Astrocyte of the cerebellum (primary cell): ENCODE data around the gene CREB5.
A peak's percentile ranks its signal among the peaks of the same experiment; 100 is the strongest.

Experiments used
- DNase-seq: peaks from one replicate; pipeline ENCODE4 v3.0.0-alpha.2; 2011; ENCODE audit warnings: low read depth
- H3K4me3 ChIP-seq: 2 replicates; pipeline ENCODE4 v1.5.1; 2011; ENCODE audit warnings: mild to moderate bottlenecking, low read depth, low read length, moderate library complexity
- CTCF ChIP-seq: IDR thresholded peaks from 2 replicates; pipeline ENCODE4 v1.5.1; 2012; ENCODE audit warnings: low read length, low read depth, moderate library complexity, mild to moderate bottlenecking; ENCODE audit errors: missing control alignments
- in situ Hi-C: cut with HindIII; loops from 2 replicates; pipeline ENCODE4 v1.10.0; 2017; ENCODE audit warnings: low sequenced_read_pairs

CREB5 gene

GRCh38 chr7:28586736-28587135, 174.4 kb downstream of the CREB5 start:
- TF ChIP-seq CTCF = no peak
- H3K4me3 ChIP-seq = no peak overlapping the region
- DNase-seq = peak; percentile 46
- in situ Hi-C loops = no loop called here

GRCh38 chr7:28587211-28587610, 174.9 kb downstream of the CREB5 start:
- H3K4me3 ChIP-seq = no peak overlapping the region
- DNase-seq = no peak
- no peak for TF ChIP-seq CTCF
- in situ Hi-C loops = no loop called here

- no peak overlapping the region for H3K4me3 ChIP-seq
- no peak for DNase-seq
- no peak for TF ChIP-seq CTCF
- in situ Hi-C loops = no loop called here
These were observed 176.3 kb downstream of the CREB5 start for GRCh38 chr7:28588602-28589001.

GRCh38 chr7:28591041-28591674, 178.8 kb downstream of the CREB5 start:
- DNase-seq = no peak
- no peak overlapping the region for H3K4me3 ChIP-seq
- in situ Hi-C loops = no loop called here
- no peak for TF ChIP-seq CTCF

- in situ Hi-C loops = no loop called here
- DNase-seq = no peak
- H3K4me3 ChIP-seq = no peak overlapping the region
- no peak for TF ChIP-seq CTCF
These were observed 179.5 kb downstream of the CREB5 start for GRCh38 chr7:28591725-28592349.

GRCh38 chr7:28592861-28593260, 180.5 kb downstream of the CREB5 start:
- no peak overlapping the region for H3K4me3 ChIP-seq
- in situ Hi-C loops = no loop called here
- no peak for TF ChIP-seq CTCF
- no peak for DNase-seq
